GM13977 (cell line): ENCODE measurements around the gene CRHR2.
"Not testable (repeated sequence)": the region's sequence is repeated elsewhere in the genome, so short reads cannot be mapped to it uniquely, and the experiment has no call there.

Experiments used
- DNase-seq: peaks from one replicate; pipeline ENCODE4 v3.0.0; 2012; ENCODE audit warnings: low spot score
- in situ Hi-C: fragments of 300-500 bp; cut with MboI; formaldehyde crosslinking; loops from one replicate; pipeline ENCODE4 v1.12.0; 2022; ENCODE audit warnings: low sequenced_read_pairs, low pct_unique_long_range_greater_than_20kb, mixed read lengths, inconsistent platforms; ENCODE audit not compliant: unreplicated experiment
- TF ChIP-seq, protein P1 (sequence below): IDR thresholded peaks from 2 replicates; pipeline ENCODE4 v1.5.1; 2012; ENCODE audit warnings: mild to moderate bottlenecking, control low read depth; ENCODE audit not compliant: insufficient read depth; ENCODE audit errors: extremely low read depth, missing control alignments

CRHR2 gene

GRCh38 chr7:30727061-30727945 is 45.0 kb upstream of the CRHR2 start:
- TF ChIP-seq, protein P1, sequence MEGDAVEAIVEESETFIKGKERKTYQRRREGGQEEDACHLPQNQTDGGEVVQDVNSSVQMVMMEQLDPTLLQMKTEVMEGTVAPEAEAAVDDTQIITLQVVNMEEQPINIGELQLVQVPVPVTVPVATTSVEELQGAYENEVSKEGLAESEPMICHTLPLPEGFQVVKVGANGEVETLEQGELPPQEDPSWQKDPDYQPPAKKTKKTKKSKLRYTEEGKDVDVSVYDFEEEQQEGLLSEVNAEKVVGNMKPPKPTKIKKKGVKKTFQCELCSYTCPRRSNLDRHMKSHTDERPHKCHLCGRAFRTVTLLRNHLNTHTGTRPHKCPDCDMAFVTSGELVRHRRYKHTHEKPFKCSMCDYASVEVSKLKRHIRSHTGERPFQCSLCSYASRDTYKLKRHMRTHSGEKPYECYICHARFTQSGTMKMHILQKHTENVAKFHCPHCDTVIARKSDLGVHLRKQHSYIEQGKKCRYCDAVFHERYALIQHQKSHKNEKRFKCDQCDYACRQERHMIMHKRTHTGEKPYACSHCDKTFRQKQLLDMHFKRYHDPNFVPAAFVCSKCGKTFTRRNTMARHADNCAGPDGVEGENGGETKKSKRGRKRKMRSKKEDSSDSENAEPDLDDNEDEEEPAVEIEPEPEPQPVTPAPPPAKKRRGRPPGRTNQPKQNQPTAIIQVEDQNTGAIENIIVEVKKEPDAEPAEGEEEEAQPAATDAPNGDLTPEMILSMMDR = no peak
- in situ Hi-C loops = no loop called here
- DNase-seq = no peak

- TF ChIP-seq, protein P1 = no peak
- DNase-seq = no peak
- in situ Hi-C loops = no loop called here
Measured at GRCh38 chr7:30726296-30727006, 44.2 kb upstream of the CRHR2 start.

DNA sequence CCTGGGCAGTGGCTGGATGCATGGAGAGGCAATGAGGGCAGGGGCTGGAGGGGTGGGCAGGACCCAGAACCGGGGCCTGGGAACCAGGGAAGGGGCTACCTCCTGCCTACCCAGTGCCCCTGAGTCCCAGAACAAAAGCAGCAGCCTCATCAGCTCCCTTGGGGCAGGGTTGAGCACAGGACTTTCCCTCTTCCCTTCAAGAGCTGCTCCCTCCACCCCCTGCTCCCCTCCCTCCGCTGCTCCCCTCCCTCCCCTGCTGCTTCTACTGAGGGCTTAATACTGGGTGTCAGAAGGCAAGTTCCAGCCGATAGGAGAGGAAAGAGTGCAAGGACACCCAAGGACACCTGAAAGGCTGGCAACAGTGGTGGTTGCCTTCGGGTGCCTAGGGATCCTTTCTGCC is 41.5 kb upstream of the CRHR2 start:
- DNase-seq = no peak

GRCh38 chr7:30722671-30723070 is 40.4 kb upstream of the CRHR2 start:
- DNase-seq = no peak
- in situ Hi-C loops = no loop called here
- TF ChIP-seq, protein P1 = no peak

More for the DNA sequence above, 41.5 kb upstream of the CRHR2 start:
- in situ Hi-C loops = no loop called here
- TF ChIP-seq, protein P1 = no peak

- no peak for DNase-seq
- TF ChIP-seq, protein P1 = no peak
- in situ Hi-C loops = no loop called here
Measured at GRCh38 chr7:30722187-30722586, 39.9 kb upstream of the CRHR2 start.

GRCh38 chr7:30721211-30721610 is 39.0 kb upstream of the CRHR2 start:
- DNase-seq = no peak
- in situ Hi-C loops = no loop called here
- TF ChIP-seq, protein P1 = no peak

DNA sequence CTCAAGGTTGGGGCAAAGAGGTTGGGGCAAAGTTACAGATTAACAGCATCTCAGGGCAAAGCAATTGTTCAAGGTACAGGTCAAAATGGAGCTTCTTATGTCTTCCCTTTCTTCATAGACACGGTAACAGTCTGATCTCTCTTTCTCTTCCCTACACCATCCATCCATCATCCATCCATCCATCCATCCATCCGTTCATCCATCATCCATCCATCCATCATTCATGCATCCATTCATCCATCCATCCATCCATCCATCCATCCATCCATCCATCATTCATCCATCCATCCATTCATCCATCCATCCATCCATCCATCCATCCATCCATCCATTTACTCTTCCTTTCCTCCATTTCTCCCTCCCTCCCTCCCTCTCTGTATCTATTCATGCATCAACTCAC is 37.2 kb upstream of the CRHR2 start:
- in situ Hi-C loops, DNase-seq: not testable (repeated sequence)
